HEK293 (cell line): ENCODE results near the gene THSD4.

Experiments
- CTCF ChIA-PET: fragments of 350-600 bp; formaldehyde crosslinking; extraction: SDS; loops from one replicate; lab custom pipeline; 2021; ENCODE audit warnings: antibody characterized with exemption; lab: Yijun Ruan, JAX
- POLR2A ChIA-PET: fragments of 300-600 bp; formaldehyde crosslinking; extraction: SDS; loops from one replicate; lab custom pipeline; 2020; ENCODE audit warnings: antibody characterized with exemption, inconsistent platforms; lab: Yijun Ruan, JAX
- H3K27ac ChIP-seq: fragments of 200-500 bp; sonication (Bioruptor generic); 2 replicates; pipeline ENCODE4 v1.5.1; 2014; ENCODE audit warnings: low read depth, low read length, control low read depth, inconsistent platforms; ENCODE audit errors: extremely low read depth
- H3K36me3 ChIP-seq, 2 experiments: fragments of 200-500 bp in 1 of 2; sonication (Bioruptor generic) in 1 of 2; 1 replicate in 1 of 2; 2 replicates in 1 of 2; pipeline ENCODE4 v1.5.1; 2014 to 2017; ENCODE audit warnings: inconsistent platforms in 2 of 2, low read length in 2 of 2; ENCODE audit not compliant: control insufficient read depth in 2 of 2, insufficient read depth in 1 of 2
- H3K4me1 ChIP-seq: fragments of 200-500 bp; sonication (Bioruptor generic); 2 replicates; pipeline ENCODE4 v1.5.1; 2014; ENCODE audit warnings: mild to moderate bottlenecking, low read length, inconsistent platforms; ENCODE audit not compliant: control insufficient read depth, insufficient read depth
- H3K4me3 ChIP-seq: 2 replicates; pipeline ENCODE4 v1.5.1; 2011; ENCODE audit warnings: low read depth, mild to moderate bottlenecking, control low read depth, low read length, moderate library complexity
- H3K9me3 ChIP-seq: fragments of 200-500 bp; sonication (Bioruptor generic); 2 replicates; pipeline ENCODE4 v1.5.1; 2014; ENCODE audit warnings: low read depth, low read length, inconsistent platforms; ENCODE audit not compliant: control insufficient read depth, insufficient read depth
- CTCF ChIP-seq: fragments of 450-650 bp; formaldehyde crosslinking; IDR thresholded peaks from 2 replicates; pipeline ENCODE4 v1.5.1; 2016; ENCODE audit warnings: missing biosample characterization, missing genetic modification characterization
- IKZF3 ChIP-seq: fragments of 450-650 bp; IDR thresholded peaks from 2 replicates; pipeline ENCODE4 v1.5.0; 2018; ENCODE audit warnings: missing biosample characterization, mild to moderate bottlenecking, missing genetic modification characterization, moderate library complexity
- INSM2 ChIP-seq: fragments of 450-650 bp; formaldehyde crosslinking; IDR thresholded peaks from 2 replicates; pipeline ENCODE4 v1.5.1; 2016; ENCODE audit warnings: missing biosample characterization, missing genetic modification characterization
- KLF10 ChIP-seq: fragments of 450-650 bp; IDR thresholded peaks from 2 replicates; pipeline ENCODE4 v1.5.1; 2018; ENCODE audit warnings: missing biosample characterization, mild to moderate bottlenecking, missing genetic modification characterization
- OVOL3 ChIP-seq: fragments of 450-650 bp; formaldehyde crosslinking; IDR thresholded peaks from 2 replicates; pipeline ENCODE4 v1.5.1; 2016; ENCODE audit warnings: missing biosample characterization, missing genetic modification characterization
- ZBTB17 ChIP-seq: fragments of 450-650 bp; formaldehyde crosslinking; IDR thresholded peaks from 2 replicates; pipeline ENCODE4 v1.5.1; 2016; ENCODE audit warnings: missing biosample characterization, missing genetic modification characterization
- ZBTB21 ChIP-seq: fragments of 450-650 bp; formaldehyde crosslinking; IDR thresholded peaks from 2 replicates; pipeline ENCODE4 v1.5.1; 2017; ENCODE audit warnings: missing biosample characterization, missing genetic modification characterization
- ZBTB26 ChIP-seq: fragments of 450-650 bp; formaldehyde crosslinking; optimal IDR thresholded peaks from 2 replicates; pipeline ENCODE3; 2016; ENCODE audit warnings: missing biosample characterization, mild to moderate bottlenecking, missing genetic modification characterization
- ZEB2 ChIP-seq: fragments of 450-650 bp; formaldehyde crosslinking; IDR thresholded peaks from 2 replicates; pipeline ENCODE4 v1.5.1; 2016; ENCODE audit warnings: missing biosample characterization, missing genetic modification characterization
- ZFP37 ChIP-seq: fragments of 450-650 bp; formaldehyde crosslinking; IDR thresholded peaks from 2 replicates; pipeline ENCODE4 v1.5.1; 2016; ENCODE audit warnings: missing biosample characterization, missing genetic modification characterization
- ZNF121 ChIP-seq: fragments of 450-650 bp; formaldehyde crosslinking; IDR thresholded peaks from 2 replicates; pipeline ENCODE4 v1.5.1; 2016; ENCODE audit warnings: missing biosample characterization, missing genetic modification characterization
- ZNF2 ChIP-seq: fragments of 450-650 bp; formaldehyde crosslinking; IDR thresholded peaks from 2 replicates; pipeline ENCODE4 v1.5.1; 2016; ENCODE audit warnings: missing biosample characterization, missing genetic modification characterization
- ZNF24 ChIP-seq: fragments of 450-650 bp; formaldehyde crosslinking; IDR thresholded peaks from 2 replicates; pipeline ENCODE4 v1.5.1; 2016; ENCODE audit warnings: missing biosample characterization, missing genetic modification characterization
- ZNF274 ChIP-seq, 2 experiments: fragments of 200-500 bp in 1 of 2; fragments of 450-650 bp in 1 of 2; sonication (Bioruptor generic) in 1 of 2; formaldehyde crosslinking in 1 of 2; IDR thresholded peaks; 2 replicates each; pipeline versions ENCODE4 v1.5.1 to v1.6.1; 2014 to 2016; ENCODE audit warnings: borderline replicate concordance in 1 of 2, inconsistent platforms in 1 of 2, low read length in 1 of 2, missing biosample characterization in 1 of 2, missing genetic modification characterization in 1 of 2
- ZNF335 ChIP-seq: fragments of 450-650 bp; formaldehyde crosslinking; conservative IDR thresholded peaks from 2 replicates; pipeline ENCODE4 v1.5.1; 2016; ENCODE audit warnings: missing biosample characterization, missing genetic modification characterization
- ZNF37A ChIP-seq: fragments of 450-650 bp; IDR thresholded peaks from 2 replicates; pipeline ENCODE4 v1.5.1; 2018; ENCODE audit warnings: missing biosample characterization, missing genetic modification characterization
- ZNF48 ChIP-seq: fragments of 450-650 bp; formaldehyde crosslinking; IDR thresholded peaks from 2 replicates; pipeline ENCODE4 v1.5.1; 2016; ENCODE audit warnings: missing biosample characterization, missing genetic modification characterization
- ZNF510 ChIP-seq: fragments of 450-650 bp; formaldehyde crosslinking; IDR thresholded peaks from 2 replicates; pipeline ENCODE4 v1.5.1; 2018; ENCODE audit warnings: mild to moderate bottlenecking, missing genetic modification characterization, missing biosample characterization; ENCODE audit not compliant: insufficient replicate concordance
- ZNF549 ChIP-seq: fragments of 450-650 bp; IDR thresholded peaks from 2 replicates; pipeline ENCODE4 v1.5.1; 2018; ENCODE audit warnings: missing biosample characterization, missing genetic modification characterization, mild to moderate bottlenecking, inconsistent platforms, moderate library complexity
- ZNF600 ChIP-seq: fragments of 450-650 bp; formaldehyde crosslinking; IDR thresholded peaks from 2 replicates; pipeline ENCODE4 v1.5.1; 2016; ENCODE audit warnings: missing biosample characterization, missing genetic modification characterization
- ZNF621 ChIP-seq: fragments of 450-650 bp; formaldehyde crosslinking; IDR thresholded peaks from 2 replicates; pipeline ENCODE4 v1.5.1; 2017; ENCODE audit warnings: missing biosample characterization, missing genetic modification characterization
- ZNF654 ChIP-seq: fragments of 450-650 bp; formaldehyde crosslinking; IDR thresholded peaks from 2 replicates; pipeline ENCODE4 v1.5.1; 2016; ENCODE audit warnings: low read depth, missing biosample characterization, missing genetic modification characterization
- ZNF664 ChIP-seq: fragments of 450-650 bp; formaldehyde crosslinking; IDR thresholded peaks from 2 replicates; pipeline ENCODE4 v1.5.1; 2016; ENCODE audit warnings: missing biosample characterization, missing genetic modification characterization
- ZNF791 ChIP-seq: fragments of 450-650 bp; formaldehyde crosslinking; IDR thresholded peaks from 2 replicates; pipeline ENCODE4 v1.5.1; 2016; ENCODE audit warnings: missing biosample characterization, missing genetic modification characterization
- ZSCAN30 ChIP-seq: fragments of 450-650 bp; IDR thresholded peaks from 2 replicates; pipeline ENCODE4 v1.5.1; 2018; ENCODE audit warnings: missing biosample characterization, mild to moderate bottlenecking, missing genetic modification characterization, moderate library complexity

Gene THSD4

GRCh38 chr15:71800835-71801745 is 685.8 kb downstream of the THSD4 start:
- H3K9me3 ChIP-seq = no peaks in the 10 kb centered on the region
- no peak overlapping the region for H3K27ac ChIP-seq
- no peaks in the 10 kb centered on the region; a peak in 1 of 3 replicates for H3K36me3 ChIP-seq
- TF ChIP-seq ZBTB17 (0 out of 2 replicates have a peak, but pooled peaks have one; percentile 17), ZNF24 (tag by site-specific recombination) (peak; percentile 46; the same call in 1 of the 2 replicates), ZEB2 (tag by site-specific recombination) (0 out of 2 replicates have a peak, but pooled peaks have one; percentile 35), ZNF335 (tag by site-specific recombination) (no peak), ZNF37A (no peak), ZNF664 (tag by site-specific recombination) (0 out of 2 replicates have a peak, but pooled peaks have one; percentile 6), ZFP37 (no peak), ZNF621 (tag by site-specific recombination) (no peak), CTCF (peak; percentile 84), ZNF654 (peak; percentile 99), INSM2 (tag by site-specific recombination) (no peak), ZNF121 (0 out of 2 replicates have a peak, but pooled peaks have one; percentile 30), ZNF48 (no peak), OVOL3 (tag by site-specific recombination) (no peak), ZNF600 (tag by site-specific recombination) (peak; percentile 71; the same call in 1 of the 2 replicates), ZSCAN30 (tag by site-specific recombination) (peak; percentile 72), ZNF791 (no peak), KLF10 (tag by site-specific recombination) (0 out of 2 replicates have a peak, but pooled peaks have one; percentile 41), ZNF510 (tag by site-specific recombination) (no peak), ZNF2 (peak; percentile 64; the same call in 1 of the 2 replicates)
- POLR2A ChIA-PET = interaction anchor here (0.7 kb wide), 1 partner anchor 341 kb away, joined by 3 read pairs; no protein-coding TSS in a partner anchor
- H3K4me1 ChIP-seq = peaks cover 6% of the 10 kb centered on the region
- CTCF ChIA-PET = interaction anchor here (0.6 to 9.3 kb wide), 65 partner anchors 9 to 1221 kb away, joined by 3 to 140 read pairs (median 4); partner anchors contain the start of gene NR2E3
- H3K4me3 ChIP-seq = no peak overlapping the region

GRCh38 chr15:71801935-71802655 is 686.8 kb downstream of the THSD4 start:
- peaks cover 15% of the 10 kb centered on the region for H3K4me1 ChIP-seq
- no peak overlapping the region for H3K4me3 ChIP-seq
- ChIA-PET POLR2A (no interaction called here), CTCF (interaction anchor here (0.6 to 9.3 kb wide), 49 partner anchors 8 to 828 kb away, joined by 3 to 140 read pairs (median 4); partner anchors contain the start of gene NR2E3)
- H3K9me3 ChIP-seq = no peaks in the 10 kb centered on the region
- TF ChIP-seq IKZF3 (no peak), ZBTB21 (tag by site-specific recombination) (no peak), ZBTB26 (tag by site-specific recombination) (no peak), ZNF274 (IDR thresholded peaks at IDR 0.05; ENCODE audit: low read length) (no peak), ZNF274 (tag by site-specific recombination; IDR thresholded peaks at IDR 0.05; ENCODE audit: borderline replicate concordance) (no peak), ZNF549 (tag by site-specific recombination) (no peak)
- H3K27ac ChIP-seq = no peak overlapping the region
- no peaks in the 10 kb centered on the region; a peak in 1 of 3 replicates for H3K36me3 ChIP-seq
